22Rv1 (cell line): ENCODE results near the gene FBXL16.

Experiments used
- H3K27ac ChIP-seq: fragments of 450-650 bp; 2 replicates; pipeline ENCODE4 v1.5.1; 2017
- ZFX ChIP-seq: fragments of 450-650 bp; IDR thresholded peaks from 2 replicates; pipeline ENCODE4 v1.6.1; 2017; ENCODE audit warnings: antibody characterized with exemption, borderline replicate concordance
- TF ChIP-seq, protein P1 (sequence below): fragments of 450-650 bp; IDR thresholded peaks from 2 replicates; pipeline ENCODE4 v1.5.1; 2017; ENCODE audit warnings: mild to moderate bottlenecking

The FBXL16 gene

DNA sequence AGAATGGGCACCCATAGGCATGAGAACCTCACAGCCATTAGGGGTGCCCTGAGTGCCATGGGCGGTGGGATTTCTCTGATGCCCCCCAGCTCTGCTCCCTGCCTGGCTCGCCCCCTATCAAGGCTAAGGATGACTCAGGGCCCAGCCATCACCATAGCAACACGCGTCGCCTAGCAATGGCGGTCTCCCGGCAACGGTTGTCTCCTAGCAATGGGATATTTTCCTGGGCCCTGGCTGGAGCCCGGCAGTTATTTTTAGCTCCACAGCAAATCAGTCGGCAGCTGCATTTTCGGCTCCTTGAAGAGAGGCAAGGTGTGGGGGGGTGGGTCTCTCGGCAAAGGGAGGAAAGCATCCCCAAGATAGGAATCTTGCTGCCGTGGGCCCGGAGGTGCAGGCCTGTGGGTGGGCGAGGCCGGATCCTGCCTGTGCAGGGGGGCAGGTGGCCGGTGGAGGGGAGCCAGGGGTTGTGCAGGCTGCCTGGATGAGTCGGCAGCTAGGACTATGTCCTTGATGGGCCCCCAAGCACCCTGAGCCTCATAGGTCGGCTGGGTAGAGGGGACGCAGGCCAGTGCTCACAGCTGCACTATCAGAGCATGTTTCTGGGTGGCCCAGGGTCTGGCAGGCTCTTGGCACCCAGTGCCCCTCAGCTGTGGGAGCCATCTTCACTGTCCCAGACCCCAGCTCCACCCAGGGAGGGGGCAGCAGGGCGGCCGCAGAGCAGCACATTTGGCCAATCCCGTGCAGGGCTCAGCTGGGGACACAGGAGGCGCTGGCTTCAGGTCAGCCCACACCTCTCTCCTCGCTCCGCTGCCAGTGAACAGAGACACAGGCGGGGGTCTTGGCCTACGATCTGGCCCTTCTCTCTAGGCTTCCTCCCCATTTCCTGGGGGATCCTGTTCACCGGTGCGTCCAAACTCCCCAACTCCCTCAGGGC is 4.2 kb upstream of the FBXL16 start:
- H3K27ac ChIP-seq = 0 out of 2 replicates have a peak overlapping the region, but pooled peaks have one; percentile 23
- TF ChIP-seq ZFX = no peak
- TF ChIP-seq, protein P1, sequence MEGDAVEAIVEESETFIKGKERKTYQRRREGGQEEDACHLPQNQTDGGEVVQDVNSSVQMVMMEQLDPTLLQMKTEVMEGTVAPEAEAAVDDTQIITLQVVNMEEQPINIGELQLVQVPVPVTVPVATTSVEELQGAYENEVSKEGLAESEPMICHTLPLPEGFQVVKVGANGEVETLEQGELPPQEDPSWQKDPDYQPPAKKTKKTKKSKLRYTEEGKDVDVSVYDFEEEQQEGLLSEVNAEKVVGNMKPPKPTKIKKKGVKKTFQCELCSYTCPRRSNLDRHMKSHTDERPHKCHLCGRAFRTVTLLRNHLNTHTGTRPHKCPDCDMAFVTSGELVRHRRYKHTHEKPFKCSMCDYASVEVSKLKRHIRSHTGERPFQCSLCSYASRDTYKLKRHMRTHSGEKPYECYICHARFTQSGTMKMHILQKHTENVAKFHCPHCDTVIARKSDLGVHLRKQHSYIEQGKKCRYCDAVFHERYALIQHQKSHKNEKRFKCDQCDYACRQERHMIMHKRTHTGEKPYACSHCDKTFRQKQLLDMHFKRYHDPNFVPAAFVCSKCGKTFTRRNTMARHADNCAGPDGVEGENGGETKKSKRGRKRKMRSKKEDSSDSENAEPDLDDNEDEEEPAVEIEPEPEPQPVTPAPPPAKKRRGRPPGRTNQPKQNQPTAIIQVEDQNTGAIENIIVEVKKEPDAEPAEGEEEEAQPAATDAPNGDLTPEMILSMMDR = no peak

- TF ChIP-seq ZFX = no peak
- TF ChIP-seq, protein P1 = no peak
- H3K27ac ChIP-seq = no peak overlapping the region
Measured at GRCh38 chr16:708959-709358, 3.4 kb upstream of the FBXL16 start.

GRCh38 chr16:708019-708418 is 2.4 kb upstream of the FBXL16 start:
- H3K27ac ChIP-seq = no peak overlapping the region
- TF ChIP-seq, protein P1 = no peak
- TF ChIP-seq ZFX = no peak

DNA sequence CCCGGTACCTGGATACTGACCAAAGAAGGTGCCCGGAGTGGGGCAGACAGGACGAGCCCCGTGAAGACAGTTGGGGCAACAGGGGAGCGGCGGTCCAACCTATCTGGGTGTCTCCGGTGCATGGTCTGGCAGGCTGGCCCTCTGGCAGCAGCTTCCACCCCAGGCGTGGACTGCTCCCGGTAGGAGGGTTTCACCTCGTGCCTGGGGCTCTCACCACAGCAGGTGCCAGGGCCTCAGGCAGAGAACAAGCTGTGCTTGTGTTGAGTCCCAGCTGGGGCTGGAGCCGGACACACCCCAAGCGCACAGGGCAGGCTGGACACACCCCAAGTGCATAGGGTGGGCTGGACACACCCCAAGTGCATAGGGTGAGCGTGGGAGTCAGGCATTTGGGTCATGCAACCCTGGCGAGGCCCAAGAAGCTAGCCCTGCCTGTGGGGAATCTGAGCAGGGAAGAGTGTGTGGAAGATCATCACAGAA is 1.5 kb upstream of the FBXL16 start:
- peak overlapping the region; percentile 90 for H3K27ac ChIP-seq
- TF ChIP-seq, protein P1 = no peak
- TF ChIP-seq ZFX = no peak

DNA sequence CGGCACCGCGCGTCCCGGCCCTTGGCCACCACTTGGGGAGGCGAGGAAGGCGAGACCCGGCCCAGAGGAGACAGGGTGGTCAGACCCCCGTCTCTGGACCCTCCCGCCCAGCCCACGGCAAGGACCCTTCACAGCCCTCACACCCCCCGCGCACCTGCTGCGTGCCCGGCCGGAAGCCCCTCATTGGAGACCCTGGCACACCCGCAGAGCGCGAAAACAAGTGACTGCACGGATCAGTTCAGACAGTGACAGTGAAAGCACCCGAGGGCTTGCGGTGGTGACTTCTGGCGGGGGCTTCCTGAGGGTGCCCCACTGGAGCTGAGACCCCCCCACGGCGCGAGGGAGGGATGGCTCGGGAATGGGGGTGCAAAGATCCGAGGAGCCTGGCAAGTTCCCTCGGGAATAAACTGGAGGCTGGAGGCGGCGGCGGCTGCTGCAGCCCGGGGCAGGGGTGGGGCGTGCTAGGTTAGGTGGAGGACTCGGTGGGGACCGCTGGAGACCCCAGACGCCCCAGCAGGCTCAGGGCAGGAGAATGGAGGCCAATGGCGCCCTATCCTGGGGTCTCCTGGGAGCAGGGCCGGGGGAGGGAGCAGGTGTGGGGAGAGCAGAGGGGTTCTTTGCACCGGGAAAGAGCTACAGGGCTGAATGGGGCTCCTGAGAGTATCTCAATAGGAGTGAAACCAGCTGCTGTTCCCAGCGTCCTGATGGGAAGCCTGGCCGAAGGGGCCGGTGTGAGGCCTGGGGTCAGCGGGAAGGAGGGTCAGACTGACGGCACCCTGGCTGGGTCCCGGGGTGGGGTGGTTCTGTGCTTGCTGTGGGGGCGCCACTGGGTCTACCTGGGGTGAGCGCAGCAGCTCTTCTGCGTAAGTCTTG is 824 bp upstream of the FBXL16 start:
- H3K27ac ChIP-seq = peak overlapping the region; percentile 90
- no peak for TF ChIP-seq ZFX
- TF ChIP-seq, protein P1 = no peak

- TF ChIP-seq, protein P1 = 0 out of 2 replicates have a peak, but pooled peaks have one; percentile 9
- TF ChIP-seq ZFX = no peak
- H3K27ac ChIP-seq = peak overlapping the region; percentile 90
Measured at GRCh38 chr16:704552-705380, 835 bp downstream of the FBXL16 start.
